B cell (primary cell): ENCODE results near the gene PLEKHN1. TPM values are rescaled to one million over a fixed set of nuclear protein-coding genes. Genes with fewer than 3 reads are reported as not detected.

Source experiments
- ATAC-seq: fragments of 200-7000 bp; cut with Tn5 transposase; one replicate; pipeline ENCODE4 v1.10.0; 2021; ENCODE audit warnings: low read depth, mild to moderate bottlenecking, moderate number of reproducible peaks, moderate library complexity
- CTCF ChIA-PET: fragments of 350-600 bp; sonication (Branson Sonifier 250); formaldehyde crosslinking; loops from one replicate; lab custom pipeline; 2021; ENCODE audit warnings: antibody characterized with exemption, inconsistent platforms; lab: Charles Lee
- POLR2A ChIA-PET: fragments of 350-600 bp; sonication (Branson Sonifier 250); formaldehyde crosslinking; loops from one replicate; lab custom pipeline; 2021; ENCODE audit warnings: antibody characterized with exemption; lab: Charles Lee
- DNase-seq: peaks from one replicate; pipeline ENCODE4 v3.0.0; 2013
- H2AFZ ChIP-seq: 2 replicates; pipeline ENCODE4 v1.6.1; 2012; ENCODE audit warnings: mild to moderate bottlenecking, low read depth, low read length; ENCODE audit not compliant: insufficient read depth, poor library complexity, severe bottlenecking
- H3K27ac ChIP-seq, 2 donors: 1 replicate in 1 of 2; 2 replicates in 1 of 2; pipeline ENCODE4 v1.5.1; 2012 to 2013; ENCODE audit warnings: low read length in 2 of 2, mild to moderate bottlenecking in 2 of 2, moderate library complexity in 1 of 2
- H3K27me3 ChIP-seq, 4 experiments: fragments of 200-600 bp in 1 of 4; sonication (generic) in 1 of 4; replicated peaks in 1 of 4; 1 replicate in 2 of 4; 2 replicates in 2 of 4; pipeline versions ENCODE4 v1.6.1 to v1.7.0; 2013 to 2016; ENCODE audit warnings: low read length in 3 of 4, mild to moderate bottlenecking in 2 of 4, mixed read lengths in 1 of 4, moderate library complexity in 1 of 4; ENCODE audit not compliant: insufficient read depth in 4 of 4, control insufficient read depth in 3 of 4; ENCODE audit errors: control extremely low read depth in 1 of 4
- H3K36me3 ChIP-seq, 2 experiments: replicated peaks in 1 of 2; 1 replicate in 1 of 2; 2 replicates in 1 of 2; pipeline versions ENCODE4 v1.6.1 to v1.7.1; 2013; ENCODE audit warnings: low read length in 1 of 2; ENCODE audit not compliant: insufficient read depth in 2 of 2, control insufficient read depth in 1 of 2; ENCODE audit errors: control extremely low read depth in 1 of 2, extremely low read depth in 1 of 2
- H3K4me1 ChIP-seq, 2 donors: fragments of 200-600 bp in 1 of 2; sonication (generic) in 1 of 2; 1 replicate in 1 of 2; 2 replicates in 1 of 2; pipeline versions ENCODE4 v1.5.1 to v1.6.1; 2013 to 2017; ENCODE audit warnings: low read length in 2 of 2; ENCODE audit not compliant: control insufficient read depth in 2 of 2, insufficient read depth in 2 of 2
- H3K4me2 ChIP-seq: replicated peaks from 2 replicates; pipeline ENCODE3; 2012; ENCODE audit warnings: mild to moderate bottlenecking, low read depth, low read length; ENCODE audit not compliant: poor library complexity, severe bottlenecking
- H3K4me3 ChIP-seq, 5 experiments: fragments of 200-600 bp in 1 of 5; sonication (generic) in 1 of 5; 1 replicate in 3 of 5; 2 replicates in 2 of 5; pipeline versions ENCODE4 v1.5.1 to v1.7.0; 2011 to 2016; ENCODE audit warnings: low read length in 4 of 5, mild to moderate bottlenecking in 4 of 5, low read depth in 2 of 5, control low read depth in 1 of 5, moderate library complexity in 1 of 5; ENCODE audit not compliant: insufficient read depth in 1 of 5; ENCODE audit errors: control extremely low read depth in 1 of 5, extremely low read depth in 1 of 5
- H3K79me2 ChIP-seq: fragments of 200-600 bp; sonication (generic); one replicate; pipeline ENCODE4 v1.6.0; 2016; ENCODE audit warnings: low read length; ENCODE audit not compliant: control insufficient read depth, insufficient read depth
- H3K9ac ChIP-seq: fragments of 200-600 bp; sonication (generic); 2 replicates; pipeline ENCODE4 v1.6.1; 2017; ENCODE audit warnings: mild to moderate bottlenecking, low read length, moderate library complexity
- H3K9me3 ChIP-seq, 3 donors: one replicate each; pipeline versions ENCODE4 v1.6.1 to v1.7.1; 2013; ENCODE audit warnings: low read length in 2 of 3; ENCODE audit not compliant: control insufficient read depth in 2 of 3, insufficient read depth in 1 of 3; ENCODE audit errors: control extremely low read depth in 1 of 3
- H4K20me1 ChIP-seq: 2 replicates; pipeline ENCODE4 v1.6.0; 2012; ENCODE audit warnings: mild to moderate bottlenecking, low read length; ENCODE audit not compliant: insufficient read depth, control insufficient read depth, poor library complexity, severe bottlenecking
- H3K27ac Mint-ChIP-seq: one replicate; pipeline ENCODE4 v1.8.0; 2021; ENCODE audit warnings: mixed read lengths
- H3K27me3 Mint-ChIP-seq: one replicate; pipeline ENCODE4 v1.8.0; 2021; ENCODE audit warnings: mixed read lengths
- H3K4me1 Mint-ChIP-seq: one replicate; pipeline ENCODE4 v1.8.0; 2021; ENCODE audit warnings: mixed read lengths
- H3K4me3 Mint-ChIP-seq: one replicate; pipeline ENCODE4 v1.8.0; 2021; ENCODE audit warnings: mixed read lengths
- H3K9me3 Mint-ChIP-seq: one replicate; pipeline ENCODE4 v1.8.0; 2022; ENCODE audit warnings: mixed read lengths; ENCODE audit not compliant: insufficient read depth
- EZH2 ChIP-seq: IDR thresholded peaks from 2 replicates; pipeline ENCODE4 v1.6.1; 2012; ENCODE audit warnings: borderline replicate concordance, low read depth, mild to moderate bottlenecking, moderate library complexity, low read length; ENCODE audit not compliant: insufficient read depth, poor library complexity, severe bottlenecking
- WGBS: methylation state at CpG from one replicate; pipeline ENCODE4 v1.1.5; 2013; ENCODE audit warnings: missing lambda C conversion rate; ENCODE audit not compliant: insufficient coverage; 5-methylcytosine and 5-hydroxymethylcytosine counted together
- intact Hi-C: fragments of 100-400 bp; cut with micrococcal nuclease; formaldehyde crosslinking; loops from one replicate; pipeline ENCODE4 v1.10.0; 2022
- polyA plus RNA-seq: library from polyadenylated mRNA; depleted of rRNA; stranded (reverse); fragments of >200 nt; gene quantifications from 2 replicates; pipeline ENCODE4 v1.2.3, GENCODE V29; 2012
- total RNA-seq, 2 donors: library from RNA; stranded (reverse); fragments of 120-200 nt in 1 of 2; gene quantifications; 1 replicate in 1 of 2; 2 replicates in 1 of 2; pipeline versions ENCODE4 v1.2.3 to v1.2.4, GENCODE V29; 2013 to 2022
- TF ChIP-seq, protein P1 (sequence below): fragments of 200-600 bp; IDR thresholded peaks from one replicate; pipeline ENCODE4 v1.8.0; 2022; ENCODE audit warnings: antibody characterized with exemption, mild to moderate bottlenecking

The PLEKHN1 gene
- total and polyA plus RNA-seq, 2 donors (not counting 1 experiment from before 2014, with no cell fraction given): 0.36 to 1.1 TPM

DNA sequence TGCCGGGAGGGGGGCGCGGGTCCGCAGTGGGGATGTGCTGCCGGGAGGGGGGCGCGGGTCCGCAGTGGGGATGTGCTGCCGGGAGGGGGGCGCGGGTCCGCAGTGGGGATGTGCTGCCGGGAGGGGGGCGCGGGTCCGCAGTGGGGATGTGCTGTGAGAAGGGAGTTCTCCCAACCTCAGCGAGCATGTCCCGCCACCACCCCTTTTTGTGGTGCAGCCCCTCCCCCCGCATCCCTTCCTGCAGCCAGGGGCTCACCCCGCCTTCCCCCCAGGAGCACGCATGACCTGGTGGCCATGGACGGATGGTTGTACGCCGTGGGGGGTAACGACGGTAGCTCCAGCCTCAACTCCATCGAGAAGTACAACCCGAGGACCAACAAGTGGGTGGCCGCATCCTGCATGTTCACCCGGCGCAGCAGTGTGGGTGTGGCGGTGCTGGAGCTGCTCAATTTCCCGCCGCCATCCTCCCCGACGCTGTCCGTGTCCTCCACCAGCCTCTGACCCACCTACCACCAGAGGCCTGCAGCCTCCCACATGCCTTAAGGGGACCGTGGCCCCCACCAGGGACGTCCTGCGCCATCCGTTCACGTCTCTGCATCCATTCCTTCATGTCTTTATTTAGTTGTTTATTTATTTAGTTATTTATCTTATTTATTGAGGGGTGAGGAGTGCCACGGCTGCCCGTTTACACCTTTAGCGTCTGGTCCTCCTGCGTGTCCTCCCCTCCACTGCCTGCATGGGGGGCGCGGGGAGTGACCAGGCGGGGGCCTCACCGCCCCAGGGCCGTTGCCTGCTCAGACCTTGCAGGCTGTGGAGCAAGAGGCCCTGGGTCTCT, 1.4 kb upstream of the PLEKHN1 start:
- H3K9me3 Mint-ChIP-seq: no peaks in the 10 kb centered on the region
- peaks cover 13% of the 10 kb centered on the region for H3K27me3 Mint-ChIP-seq
- H3K4me3 ChIP-seq: no peak overlapping the region
- H3K79me2 ChIP-seq: no peaks in the 10 kb centered on the region
- no peak overlapping the region for H3K4me2 ChIP-seq
- no peak overlapping the region for H3K9ac ChIP-seq
- H3K27ac Mint-ChIP-seq: no peak overlapping the region
- TF ChIP-seq, protein P1, sequence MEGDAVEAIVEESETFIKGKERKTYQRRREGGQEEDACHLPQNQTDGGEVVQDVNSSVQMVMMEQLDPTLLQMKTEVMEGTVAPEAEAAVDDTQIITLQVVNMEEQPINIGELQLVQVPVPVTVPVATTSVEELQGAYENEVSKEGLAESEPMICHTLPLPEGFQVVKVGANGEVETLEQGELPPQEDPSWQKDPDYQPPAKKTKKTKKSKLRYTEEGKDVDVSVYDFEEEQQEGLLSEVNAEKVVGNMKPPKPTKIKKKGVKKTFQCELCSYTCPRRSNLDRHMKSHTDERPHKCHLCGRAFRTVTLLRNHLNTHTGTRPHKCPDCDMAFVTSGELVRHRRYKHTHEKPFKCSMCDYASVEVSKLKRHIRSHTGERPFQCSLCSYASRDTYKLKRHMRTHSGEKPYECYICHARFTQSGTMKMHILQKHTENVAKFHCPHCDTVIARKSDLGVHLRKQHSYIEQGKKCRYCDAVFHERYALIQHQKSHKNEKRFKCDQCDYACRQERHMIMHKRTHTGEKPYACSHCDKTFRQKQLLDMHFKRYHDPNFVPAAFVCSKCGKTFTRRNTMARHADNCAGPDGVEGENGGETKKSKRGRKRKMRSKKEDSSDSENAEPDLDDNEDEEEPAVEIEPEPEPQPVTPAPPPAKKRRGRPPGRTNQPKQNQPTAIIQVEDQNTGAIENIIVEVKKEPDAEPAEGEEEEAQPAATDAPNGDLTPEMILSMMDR: no peak
- no peak for TF ChIP-seq EZH2
- DNase-seq (no peak), ATAC-seq (no peak)
- no peaks in the 10 kb centered on the region for H3K9me3 ChIP-seq
- intact Hi-C loops: no loop called here
- H3K27ac ChIP-seq: no peak overlapping the region
- peaks cover 0 to 21% (median 5%) of the 10 kb centered on the region in 4 experiments for H3K27me3 ChIP-seq
- no peak overlapping the region for H2AFZ ChIP-seq
- peaks cover 6% of the 10 kb centered on the region for H3K4me1 Mint-ChIP-seq
- H3K36me3 ChIP-seq: no peaks in the 10 kb centered on the region
- no peaks in the 10 kb centered on the region for H4K20me1 ChIP-seq
- POLR2A ChIA-PET: no interaction called here
- CTCF ChIA-PET: no interaction called here
- no peak overlapping the region for H3K4me3 Mint-ChIP-seq
- H3K4me1 ChIP-seq: peaks cover 16 to 24% of the 10 kb centered on the region in 2 donors
- 94% methylated on average over 31 of the region's 51 CpGs for WGBS

DNA sequence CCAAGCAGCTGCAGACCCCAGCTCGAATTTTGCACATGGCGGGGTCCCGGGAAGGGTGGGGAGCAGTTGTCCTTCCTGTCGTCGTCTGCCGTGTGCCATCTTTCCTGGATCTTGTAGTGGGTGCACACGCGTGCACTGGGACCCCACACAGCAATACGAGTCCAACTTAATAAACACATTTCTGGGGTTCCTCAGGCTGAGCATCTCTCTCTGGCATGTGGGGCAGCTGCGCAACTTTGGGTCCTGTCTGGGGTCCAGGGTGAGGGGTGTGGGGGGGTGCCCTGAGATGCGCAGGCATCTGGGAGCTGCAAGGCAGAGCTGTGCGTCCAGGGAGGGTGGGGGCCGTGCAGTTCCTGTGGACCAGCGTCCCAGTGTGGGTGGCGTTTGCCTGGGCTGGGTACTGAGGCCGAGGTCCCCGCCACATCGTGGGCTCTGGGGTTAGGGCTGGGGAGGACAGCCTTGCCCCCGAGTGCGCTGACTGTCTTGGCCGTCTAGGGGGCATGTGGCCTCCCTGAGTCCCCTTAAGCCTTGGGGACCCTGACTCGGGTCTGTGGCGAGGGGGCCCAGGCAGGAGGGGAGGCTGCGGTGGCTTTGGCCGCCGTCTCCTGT, 652 bp upstream of the PLEKHN1 start:
- no peak overlapping the region for H3K9ac ChIP-seq
- Mint-ChIP-seq H3K4me3 (peak overlapping the region; percentile 32), H3K9me3 (no peaks in the 10 kb centered on the region), H3K4me1 (peaks cover 6% of the 10 kb centered on the region), H3K27me3 (peaks cover 13% of the 10 kb centered on the region), H3K27ac (no peak overlapping the region)
- DNase-seq (no peak), ATAC-seq (no peak)
- WGBS: 69% methylated on average over 26 of the region's 26 CpGs
- CTCF ChIA-PET: no interaction called here
- H3K27ac ChIP-seq: no peak overlapping the region
- H2AFZ ChIP-seq: no peak overlapping the region
- peak overlapping the region; percentile 99 for H3K4me2 ChIP-seq
- H3K4me3 ChIP-seq: no peak overlapping the region
- H3K36me3 ChIP-seq: no peaks in the 10 kb centered on the region
- TF ChIP-seq, protein P1: no peak
- no peak for TF ChIP-seq EZH2
- H3K4me1 ChIP-seq: peaks cover 13 to 20% of the 10 kb centered on the region in 2 donors
- intact Hi-C loops: no loop called here
- H4K20me1 ChIP-seq: no peaks in the 10 kb centered on the region
- POLR2A ChIA-PET: no interaction called here
- peaks cover 0 to 27% (median 6%) of the 10 kb centered on the region in 4 experiments for H3K27me3 ChIP-seq
- H3K9me3 ChIP-seq: no peaks in the 10 kb centered on the region
- no peaks in the 10 kb centered on the region for H3K79me2 ChIP-seq
